Omental fat pad (tissue), 4 donors: ENCODE data around the gene LANCL3. TPM values are rescaled to one million over a fixed set of nuclear protein-coding genes. Genes with fewer than 3 reads are reported as not detected.

ENCODE experiments used
- ATAC-seq: fragments of 150-250 bp; one replicate; pipeline ENCODE4 v1.9.1; 2016; ENCODE audit warnings: mild to moderate bottlenecking, moderate library complexity; ENCODE audit not compliant: low FRiP score
- DNase-seq: peaks from one replicate; pipeline ENCODE4 v3.0.0-alpha.2; 2019; ENCODE audit warnings: low spot score
- CTCF ChIP-seq, 3 donors: fragments of 450-650 bp; IDR thresholded peaks; one replicate each; pipeline ENCODE4 v1.5.1; 2016 to 2017; ENCODE audit warnings: antibody characterized with exemption in 3 of 3, mild to moderate bottlenecking in 3 of 3, moderate library complexity in 2 of 3
- total RNA-seq, 4 donors: library from RNA; depleted of rRNA; stranded (reverse); fragments of >200 nt; gene quantifications; one replicate each; pipeline ENCODE4 v1.1.0, GENCODE V29; 2016

LANCL3 gene
- total RNA-seq, 4 donors from 2014 or later: 0.09 to 0.72 (median 0.27) TPM

GRCh38 chrX:37726346-37726745 is 154.9 kb downstream of the LANCL3 start:
- no peak for DNase-seq
- ATAC-seq: no peak
- no peak for TF ChIP-seq CTCF (IDR thresholded peaks at IDR 0.05)

Other genes with a start within 250 kb of the LANCL3 start
- gene PRRG1, start 222.3 kb upstream of the LANCL3 start, total RNA-seq: 10 to 100 TPM; 10.9 to 21.8 (median 18.2) TPM
- gene XK, start 114.1 kb downstream of the LANCL3 start, total RNA-seq: under 1 TPM in 3 of 4 donors, not detected in 1; 0.09 to 0.38 (median 0.16) TPM
- 10 to 100 TPM; 47.3 to 71.9 (median 51.7) TPM for gene CYBB, start 208.4 kb downstream of the LANCL3 start, total RNA-seq